Fibroblast of mammary gland (primary cell): ENCODE data around the gene TTLL5.

Experiments used
- DNase-seq: peaks from one replicate; pipeline ENCODE4 v3.0.0-alpha.2; 2010; ENCODE audit warnings: low read depth
- H3K4me3 ChIP-seq: 2 replicates; pipeline ENCODE4 v1.5.1; 2011; ENCODE audit warnings: low read depth, mild to moderate bottlenecking, low read length, moderate library complexity; ENCODE audit not compliant: control insufficient read depth
- CTCF ChIP-seq: conservative IDR thresholded peaks from 2 replicates; pipeline ENCODE4 v1.5.1; 2011; ENCODE audit warnings: low read depth, low read length, inconsistent platforms; ENCODE audit not compliant: control insufficient read depth, insufficient read depth

TTLL5 gene

GRCh38 chr14:75714991-75715390 lies 53.9 kb downstream of the TTLL5 start:
- no peak for DNase-seq
- TF ChIP-seq CTCF = no peak
- no peak overlapping the region for H3K4me3 ChIP-seq

- DNase-seq = peak; percentile 83
- no peak overlapping the region for H3K4me3 ChIP-seq
- no peak for TF ChIP-seq CTCF
Observed at GRCh38 chr14:75715926-75716780, 55.1 kb downstream of the TTLL5 start.

- no peak for DNase-seq
- H3K4me3 ChIP-seq = no peak overlapping the region
- no peak for TF ChIP-seq CTCF
Observed at GRCh38 chr14:75717729-75718128, 56.7 kb downstream of the TTLL5 start.

GRCh38 chr14:75718199-75718598 lies 57.2 kb downstream of the TTLL5 start:
- no peak overlapping the region for H3K4me3 ChIP-seq
- no peak for DNase-seq
- no peak for TF ChIP-seq CTCF

GRCh38 chr14:75720116-75720515 lies 59.1 kb downstream of the TTLL5 start:
- no peak for DNase-seq
- no peak for TF ChIP-seq CTCF
- no peak overlapping the region for H3K4me3 ChIP-seq

GRCh38 chr14:75720842-75721498 lies 59.9 kb downstream of the TTLL5 start:
- H3K4me3 ChIP-seq = no peak overlapping the region
- no peak for TF ChIP-seq CTCF
- DNase-seq = peak; percentile 53
